C4-2B (cell line): Measurements from ENCODE around the gene FKBP8.

Experiments used
- H3K27ac ChIP-seq: fragments of 450-650 bp; 2 replicates; pipeline ENCODE4 v1.5.1; 2017
- ZFX ChIP-seq: fragments of 450-650 bp; IDR thresholded peaks from 2 replicates; pipeline ENCODE4 v1.6.1; 2017
- TF ChIP-seq, protein P1 (sequence below): fragments of 450-650 bp; conservative IDR thresholded peaks from 2 replicates; pipeline ENCODE4 v1.5.1; 2017; ENCODE audit warnings: mild to moderate bottlenecking

The FKBP8 gene

DNA sequence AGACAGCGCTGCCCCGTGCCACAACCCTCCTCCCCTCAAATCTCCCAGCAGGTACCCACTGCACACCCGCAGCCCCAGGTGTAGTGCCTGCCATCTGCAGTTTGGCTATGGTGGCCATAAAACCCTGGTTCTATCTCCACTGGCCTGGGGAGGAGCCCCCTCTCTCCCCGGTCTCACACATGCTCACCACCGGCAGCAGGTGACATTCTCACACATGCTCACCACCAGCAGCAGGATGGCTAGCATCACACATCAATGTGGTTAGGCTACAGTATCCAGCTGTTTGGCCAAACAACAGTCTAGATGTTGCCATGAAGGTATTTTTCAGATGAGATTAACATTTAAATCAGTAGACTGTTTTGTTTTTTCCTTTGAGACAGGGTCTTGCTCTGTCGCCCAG, 52.6 kb downstream of the FKBP8 start:
- H3K27ac ChIP-seq, result no peak overlapping the region
- TF ChIP-seq ZFX, result no peak

DNA sequence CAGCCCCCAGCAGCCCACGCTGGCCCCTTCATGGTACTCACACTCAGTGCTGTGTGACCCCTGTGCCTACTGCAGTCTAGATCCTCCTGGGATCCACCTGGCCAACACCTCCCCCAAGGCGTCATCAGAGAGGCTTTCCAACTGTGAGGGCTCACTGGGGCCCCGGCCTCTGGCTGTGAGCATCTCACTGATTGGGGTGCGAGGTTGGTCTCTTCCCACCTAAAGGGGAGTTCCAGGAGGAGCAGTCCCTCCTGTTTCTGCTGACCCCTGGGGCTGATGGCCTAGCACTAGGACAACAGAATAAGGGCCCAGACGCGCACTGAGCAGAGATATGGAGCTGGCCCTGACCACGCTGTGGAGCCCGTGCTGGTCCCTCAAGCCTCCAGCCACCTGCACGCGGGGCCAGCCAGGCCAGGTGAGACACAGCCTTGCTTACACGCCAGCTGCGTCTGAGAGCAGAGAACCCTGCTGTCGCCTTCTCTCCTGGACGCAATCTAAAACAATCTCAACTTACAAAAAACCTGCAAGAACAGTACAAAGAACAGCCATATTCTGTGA, 53.7 kb downstream of the FKBP8 start:
- no peak for TF ChIP-seq ZFX
- TF ChIP-seq, protein P1, sequence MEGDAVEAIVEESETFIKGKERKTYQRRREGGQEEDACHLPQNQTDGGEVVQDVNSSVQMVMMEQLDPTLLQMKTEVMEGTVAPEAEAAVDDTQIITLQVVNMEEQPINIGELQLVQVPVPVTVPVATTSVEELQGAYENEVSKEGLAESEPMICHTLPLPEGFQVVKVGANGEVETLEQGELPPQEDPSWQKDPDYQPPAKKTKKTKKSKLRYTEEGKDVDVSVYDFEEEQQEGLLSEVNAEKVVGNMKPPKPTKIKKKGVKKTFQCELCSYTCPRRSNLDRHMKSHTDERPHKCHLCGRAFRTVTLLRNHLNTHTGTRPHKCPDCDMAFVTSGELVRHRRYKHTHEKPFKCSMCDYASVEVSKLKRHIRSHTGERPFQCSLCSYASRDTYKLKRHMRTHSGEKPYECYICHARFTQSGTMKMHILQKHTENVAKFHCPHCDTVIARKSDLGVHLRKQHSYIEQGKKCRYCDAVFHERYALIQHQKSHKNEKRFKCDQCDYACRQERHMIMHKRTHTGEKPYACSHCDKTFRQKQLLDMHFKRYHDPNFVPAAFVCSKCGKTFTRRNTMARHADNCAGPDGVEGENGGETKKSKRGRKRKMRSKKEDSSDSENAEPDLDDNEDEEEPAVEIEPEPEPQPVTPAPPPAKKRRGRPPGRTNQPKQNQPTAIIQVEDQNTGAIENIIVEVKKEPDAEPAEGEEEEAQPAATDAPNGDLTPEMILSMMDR, result no peak

DNA sequence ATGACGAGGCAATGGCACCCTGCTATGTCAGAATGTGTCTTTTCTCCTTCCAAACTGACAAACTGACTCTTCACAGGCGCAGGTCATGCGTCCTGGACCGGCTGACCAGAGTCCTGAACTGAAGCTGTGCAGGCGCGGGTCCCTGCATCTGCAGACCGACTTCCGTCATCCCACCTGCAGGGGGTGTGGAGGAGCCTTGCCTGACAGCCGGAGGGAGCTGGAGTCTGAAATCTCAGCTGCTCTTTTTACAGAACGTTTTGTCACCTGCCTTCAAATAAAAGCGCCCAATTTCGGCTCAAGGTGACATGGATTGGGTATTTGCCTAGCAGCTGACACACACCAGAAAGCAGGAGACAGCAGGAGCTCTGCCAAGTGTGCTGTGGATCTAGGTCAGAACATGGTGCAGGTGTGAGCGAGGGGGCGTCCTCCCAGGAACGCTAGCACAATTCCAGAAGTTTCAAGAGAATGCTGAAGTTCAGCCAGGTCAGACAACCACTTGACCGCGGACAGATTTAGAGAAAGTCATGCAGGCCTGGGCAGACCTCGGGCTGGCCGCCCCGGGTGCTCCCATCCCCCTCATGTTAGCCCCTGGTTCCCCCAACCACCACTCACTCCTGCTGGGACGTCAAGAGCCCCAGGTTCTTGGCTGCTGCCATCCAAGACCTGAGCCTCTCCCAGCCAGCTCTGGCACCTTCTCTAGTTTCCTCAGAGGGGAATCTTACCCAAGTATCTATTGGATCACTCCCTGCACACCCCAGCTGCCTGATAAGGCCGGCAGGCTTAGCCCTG, 54.3 kb downstream of the FKBP8 start:
- TF ChIP-seq, protein P1, result peak; percentile 50; the same call in 1 of the 2 replicates
- no peak for TF ChIP-seq ZFX
- peak overlapping the region; percentile 67 for H3K27ac ChIP-seq

More for the DNA sequence above, 53.7 kb downstream of the FKBP8 start:
- peak overlapping the region; percentile 67 for H3K27ac ChIP-seq

DNA sequence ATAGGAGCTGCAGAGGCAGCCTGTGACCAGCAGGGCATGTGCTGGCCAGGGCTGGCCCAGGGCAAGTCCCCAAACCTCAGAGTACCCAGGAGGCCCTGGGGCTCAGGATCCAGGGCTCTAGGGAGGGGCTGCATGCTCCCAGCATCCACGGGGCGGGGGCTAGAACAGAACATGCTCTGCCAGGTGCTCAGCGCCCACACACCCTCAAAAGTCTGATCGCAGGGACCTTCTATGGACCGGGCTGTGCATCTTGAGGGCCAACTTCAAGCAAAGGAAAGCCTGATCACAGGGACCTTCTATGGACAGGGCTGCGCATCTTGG, 55.0 kb downstream of the FKBP8 start:
- peak overlapping the region; percentile 67 for H3K27ac ChIP-seq
- TF ChIP-seq, protein P1, result peak; percentile 69
- no peak for TF ChIP-seq ZFX

- TF ChIP-seq, protein P1, result no peak
- TF ChIP-seq ZFX, result no peak
- peak overlapping the region; percentile 67 for H3K27ac ChIP-seq
These were observed 55.6 kb downstream of the FKBP8 start for GRCh38 chr19:18487576-18488402.

GRCh38 chr19:18486746-18487145, 56.6 kb downstream of the FKBP8 start:
- TF ChIP-seq, protein P1, result no peak
- no peak for TF ChIP-seq ZFX
- H3K27ac ChIP-seq, result peak overlapping the region; percentile 67; the same call in 1 of the 2 replicates

DNA sequence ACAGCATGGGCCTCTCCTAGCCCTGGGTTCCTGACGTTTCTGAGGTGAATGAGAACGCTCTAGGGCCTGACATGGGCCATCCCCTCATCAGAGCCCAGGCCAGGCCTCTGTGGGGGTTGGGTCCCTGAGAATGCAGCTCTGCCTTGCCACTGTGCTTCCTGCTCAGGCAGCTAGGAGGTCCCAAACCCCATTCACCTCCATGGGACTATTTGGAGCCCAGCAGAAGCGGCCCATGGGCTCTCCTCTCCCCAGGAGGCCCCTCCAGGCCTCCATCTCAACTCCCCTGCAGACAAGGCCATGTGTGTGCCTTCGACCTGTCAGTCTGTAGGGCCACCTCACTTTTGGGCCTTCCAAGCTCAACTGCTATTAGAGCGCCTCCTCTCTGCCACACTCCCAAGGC, 58.4 kb downstream of the FKBP8 start:
- no peak overlapping the region for H3K27ac ChIP-seq

More for the DNA sequence above, 58.4 kb downstream of the FKBP8 start:
- TF ChIP-seq, protein P1, result no peak
- TF ChIP-seq ZFX, result no peak
